ENCODE results near the gene PCDH9.

DNA sequence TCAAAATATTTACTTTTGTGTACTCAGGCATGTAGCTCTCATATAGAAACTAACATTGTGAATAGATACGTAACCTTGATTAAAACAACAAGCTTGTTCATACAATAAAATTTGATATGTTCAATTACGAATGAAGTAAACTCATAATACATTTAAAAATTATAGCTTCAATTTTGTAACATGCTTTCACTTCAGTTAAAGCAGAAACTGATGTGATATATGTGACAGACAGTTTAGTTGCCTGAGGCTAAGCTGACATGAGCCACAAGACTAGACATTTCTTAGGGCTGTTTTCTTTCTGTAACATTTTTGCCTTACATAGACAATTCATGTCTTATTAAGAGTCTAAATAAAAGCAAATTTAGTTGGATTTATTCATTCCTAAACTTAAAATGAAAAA is 526.0 kb downstream of the PCDH9 start:
- TF ChIP-seq POLR2AphosphoS5 (IDR thresholded peaks at IDR 0.05; ENCODE audit: borderline replicate concordance, low read depth, low read length) (no peak), EZH2 (IDR thresholded peaks at IDR 0.05) (no peak), FOXP2 (optimal IDR thresholded peaks at IDR 0.05; ENCODE audit: control extremely low read depth, extremely low read length, insufficient read depth) (no peak)
